ENCODE measurements around the gene ACP7.
"Not testable (repeated sequence)": the region's sequence is repeated elsewhere in the genome, so short reads cannot be mapped to it uniquely, and the experiment has no call there.

Gene ACP7

DNA sequence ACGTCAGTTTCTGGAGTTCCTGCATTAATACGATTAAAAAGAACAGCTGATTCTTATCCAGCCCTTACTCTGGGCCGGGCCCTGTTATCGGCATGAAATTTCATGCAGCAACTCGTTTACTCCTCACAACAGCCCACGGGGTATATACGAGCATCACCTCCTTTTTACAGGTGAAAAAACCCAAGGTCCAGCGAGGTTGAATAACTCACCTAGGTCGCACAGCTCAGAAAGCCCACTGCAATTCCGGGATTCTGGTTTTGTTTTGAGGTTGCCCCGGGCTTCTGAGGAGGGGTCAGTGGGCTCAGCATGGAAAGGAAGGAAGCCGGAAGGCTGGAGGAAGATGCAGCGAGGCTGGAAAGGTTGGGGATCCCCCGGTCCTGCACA is 577 bp upstream of the ACP7 start:
- Histone ChIP-seq H3K36me3 (no peaks in the 10 kb centered on the region), H3K4me1 (peaks cover 0 to 11% (median 7%) of the 10 kb centered on the region in 10 experiments; a peak in 10 of 20 replicates), H3K27ac (no peak overlapping the region), H3K9me3 (replicated peaks in 1 of 11) (no peaks in the 10 kb centered on the region), H3K4me2 (peak overlapping the region in 3 of 11 experiments; percentile 7 to 18 (median 15); a peak in 3 of 22 replicates), H3K4me3 (no peak overlapping the region), H3K27me3 (peaks cover 44 to 61% (median 55%) of the 10 kb centered on the region in 11 experiments), H3K9ac (no peak overlapping the region), H4K20me1 (peaks cover 0 to 11% (median 0%) of the 10 kb centered on the region in 11 experiments; a peak in 1 of 22 replicates)
- no peak for TF ChIP-seq Cebpa-rat (IDR thresholded peaks at IDR 0.05)

- no peaks in the 10 kb centered on the region for H3K9me3 ChIP-seq (replicated peaks in 1 of 11)
- no peak overlapping the region for H3K4me3 ChIP-seq
Measured at GRCh38 chr19:39084732-39085080, 538 bp downstream of the ACP7 start.

DNA sequence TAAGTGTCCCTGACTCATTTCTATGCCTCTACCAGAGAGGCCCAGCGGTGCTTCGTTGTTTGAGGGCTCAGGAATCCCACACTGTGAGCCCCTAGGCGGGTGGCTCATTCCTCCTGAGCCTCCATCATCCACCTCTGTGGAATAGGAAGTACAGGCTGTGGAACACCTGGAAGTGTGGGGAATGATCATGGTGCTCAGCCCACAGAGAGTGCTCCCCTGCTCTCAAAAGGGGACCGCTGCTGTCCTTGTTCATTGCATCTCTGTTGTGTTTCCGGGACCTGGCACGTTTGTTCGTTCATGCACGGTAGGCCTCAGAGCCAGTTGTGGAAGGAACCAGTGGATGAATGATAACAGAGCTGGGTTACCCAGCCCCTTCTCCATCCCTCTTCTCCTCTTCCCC is 1.2 kb downstream of the ACP7 start:
- no peak overlapping the region for H3K4me3 ChIP-seq
- peaks cover 0 to 11% (median 7%) of the 10 kb centered on the region in 10 experiments; a peak in 10 of 20 replicates for H3K4me1 ChIP-seq
- TF ChIP-seq Cebpa-rat (IDR thresholded peaks at IDR 0.05) = no peak
- no peak overlapping the region for H3K4me2 ChIP-seq
- peaks cover 0 to 11% (median 0%) of the 10 kb centered on the region in 11 experiments; a peak in 1 of 22 replicates for H4K20me1 ChIP-seq
- no peak overlapping the region for H3K27ac ChIP-seq
- no peak overlapping the region for H3K9ac ChIP-seq
- no peaks in the 10 kb centered on the region for H3K9me3 ChIP-seq (replicated peaks in 1 of 11)
- H3K27me3 ChIP-seq = peaks cover 44 to 61% (median 55%) of the 10 kb centered on the region in 11 experiments
- no peaks in the 10 kb centered on the region for H3K36me3 ChIP-seq

More at GRCh38 chr19:39084732-39085080, 538 bp downstream of the ACP7 start:
- Histone ChIP-seq H3K27me3 (peaks cover 44 to 61% (median 55%) of the 10 kb centered on the region in 11 experiments), H3K4me2 (no peak overlapping the region), H3K9ac (no peak overlapping the region), H4K20me1 (peaks cover 0 to 11% (median 0%) of the 10 kb centered on the region in 11 experiments; a peak in 1 of 22 replicates), H3K36me3 (no peaks in the 10 kb centered on the region), H3K4me1 (peaks cover 0 to 11% (median 7%) of the 10 kb centered on the region in 10 experiments; a peak in 10 of 20 replicates), H3K27ac (no peak overlapping the region)
- TF ChIP-seq Cebpa-rat (IDR thresholded peaks at IDR 0.05) = no peak

DNA sequence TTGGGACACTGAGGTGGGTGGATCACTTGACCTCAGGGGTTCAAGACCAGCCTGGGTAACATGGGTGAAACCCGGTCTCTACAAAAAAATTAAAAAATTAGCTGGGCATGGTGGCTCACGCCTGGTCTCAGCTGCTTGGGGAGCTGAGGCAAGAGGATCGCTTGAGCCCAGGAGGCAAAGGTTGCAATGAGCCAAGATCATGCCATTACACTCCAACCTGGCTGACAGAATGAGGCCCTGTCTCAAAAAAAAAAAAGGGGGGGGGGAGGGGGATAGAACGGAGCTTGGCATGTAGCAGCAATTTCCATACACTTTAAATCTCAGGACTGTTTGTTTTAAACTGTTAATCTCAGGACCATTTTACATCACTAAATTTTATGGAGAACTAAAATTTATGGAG is 2.2 kb downstream of the ACP7 start:
- no peak overlapping the region for H3K4me2 ChIP-seq
- H3K9ac ChIP-seq = no peak overlapping the region
- H3K9me3 ChIP-seq (replicated peaks in 1 of 11) = no peaks in the 10 kb centered on the region
- peaks cover 44 to 54% (median 51%) of the 10 kb centered on the region in 11 experiments for H3K27me3 ChIP-seq
- peaks cover 0 to 11% (median 7%) of the 10 kb centered on the region in 10 experiments; a peak in 10 of 20 replicates for H3K4me1 ChIP-seq
- H3K4me3 ChIP-seq = no peak overlapping the region
- H3K36me3 ChIP-seq = no peaks in the 10 kb centered on the region
- H4K20me1 ChIP-seq = peaks cover 0 to 11% (median 0%) of the 10 kb centered on the region in 11 experiments; a peak in 1 of 22 replicates
- H3K27ac ChIP-seq = no peak overlapping the region
- no peak for TF ChIP-seq Cebpa-rat (IDR thresholded peaks at IDR 0.05)

DNA sequence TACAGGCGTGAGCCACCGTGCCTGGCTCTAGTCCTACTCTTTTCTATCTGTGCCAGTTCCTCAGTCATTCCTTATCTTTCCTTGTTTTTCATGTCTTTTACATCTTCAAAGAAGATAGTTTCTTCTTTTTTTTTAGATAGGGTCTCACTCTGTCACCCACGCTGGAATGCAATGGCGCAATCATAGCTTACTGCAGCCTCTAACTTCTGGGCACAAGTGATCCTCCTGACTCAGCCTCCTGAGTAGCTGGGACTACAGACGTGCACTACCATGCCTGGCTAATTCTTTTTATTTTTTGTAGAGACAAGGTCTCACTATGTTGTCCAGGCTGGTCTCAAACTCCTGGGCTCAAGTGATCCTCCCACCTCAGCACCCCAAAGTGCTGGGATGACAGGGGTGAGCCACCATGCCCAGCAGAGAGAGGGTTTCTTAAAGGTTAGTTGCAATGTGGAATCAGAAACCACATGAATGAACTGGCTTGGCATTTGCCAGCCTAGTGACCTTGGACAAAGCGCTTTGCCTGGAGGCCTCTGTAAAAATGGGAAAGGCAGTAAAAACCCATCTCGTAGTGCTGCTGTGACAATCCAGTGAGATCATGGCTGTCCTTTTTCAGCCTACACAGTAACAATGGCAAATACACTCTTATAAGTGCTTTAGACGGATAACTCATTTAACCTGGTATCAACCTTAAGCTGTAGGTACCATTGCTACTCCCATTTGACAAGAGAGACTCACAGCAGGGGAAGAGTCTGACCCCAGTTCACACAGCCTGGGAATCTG is 3.9 kb downstream of the ACP7 start:
- H3K4me1 ChIP-seq = peaks cover 0 to 13% (median 7%) of the 10 kb centered on the region in 10 experiments; a peak in 13 of 20 replicates
- H3K27ac ChIP-seq = no peak overlapping the region
- H3K9me3 ChIP-seq (replicated peaks in 1 of 11) = no peaks in the 10 kb centered on the region
- H3K4me3 ChIP-seq = no peak overlapping the region
- peaks cover 0 to 11% (median 0%) of the 10 kb centered on the region in 11 experiments; a peak in 1 of 22 replicates for H4K20me1 ChIP-seq
- H3K36me3 ChIP-seq = no peaks in the 10 kb centered on the region
- H3K9ac ChIP-seq = no peak overlapping the region
- no peak for TF ChIP-seq Cebpa-rat (IDR thresholded peaks at IDR 0.05)
- peaks cover 31 to 37% (median 33%) of the 10 kb centered on the region in 11 experiments for H3K27me3 ChIP-seq
- H3K4me2 ChIP-seq = no peak overlapping the region

- H3K4me1 ChIP-seq = peaks cover 0 to 23% (median 3%) of the 10 kb centered on the region in 10 experiments; a peak in 9 of 20 replicates
Measured at GRCh38 chr19:39090016-39090415, 5.8 kb downstream of the ACP7 start.

GRCh38 chr19:39090881-39091280 is 6.7 kb downstream of the ACP7 start:
- TF ChIP-seq Cebpa-rat (IDR thresholded peaks at IDR 0.05) = no peak
- Histone ChIP-seq H3K27me3 (peaks cover 3 to 9% (median 6%) of the 10 kb centered on the region in 11 experiments), H3K4me2 (no peak overlapping the region), H3K4me1 (peaks cover 0 to 23% (median 0%) of the 10 kb centered on the region in 10 experiments; a peak in 7 of 20 replicates), H3K36me3 (no peaks in the 10 kb centered on the region), H4K20me1 (no peaks in the 10 kb centered on the region), H3K9ac (no peak overlapping the region), H3K4me3 (no peak overlapping the region), H3K9me3 (replicated peaks in 1 of 11) (peaks cover 14 to 21% (median 17%) of the 10 kb centered on the region in 11 experiments; a peak in 21 of 22 replicates), H3K27ac (no peak overlapping the region)

More at GRCh38 chr19:39090016-39090415, 5.8 kb downstream of the ACP7 start:
- H3K9ac ChIP-seq, H3K4me2 ChIP-seq, H3K36me3 ChIP-seq, H4K20me1 ChIP-seq, H3K4me3 ChIP-seq, H3K27ac ChIP-seq: not testable (repeated sequence)
- peaks cover 6 to 12% (median 10%) of the 10 kb centered on the region in 11 experiments; a peak in 20 of 22 replicates for H3K9me3 ChIP-seq (replicated peaks in 1 of 11)
- H3K27me3 ChIP-seq = peaks cover 12 to 18% (median 14%) of the 10 kb centered on the region in 11 experiments

DNA sequence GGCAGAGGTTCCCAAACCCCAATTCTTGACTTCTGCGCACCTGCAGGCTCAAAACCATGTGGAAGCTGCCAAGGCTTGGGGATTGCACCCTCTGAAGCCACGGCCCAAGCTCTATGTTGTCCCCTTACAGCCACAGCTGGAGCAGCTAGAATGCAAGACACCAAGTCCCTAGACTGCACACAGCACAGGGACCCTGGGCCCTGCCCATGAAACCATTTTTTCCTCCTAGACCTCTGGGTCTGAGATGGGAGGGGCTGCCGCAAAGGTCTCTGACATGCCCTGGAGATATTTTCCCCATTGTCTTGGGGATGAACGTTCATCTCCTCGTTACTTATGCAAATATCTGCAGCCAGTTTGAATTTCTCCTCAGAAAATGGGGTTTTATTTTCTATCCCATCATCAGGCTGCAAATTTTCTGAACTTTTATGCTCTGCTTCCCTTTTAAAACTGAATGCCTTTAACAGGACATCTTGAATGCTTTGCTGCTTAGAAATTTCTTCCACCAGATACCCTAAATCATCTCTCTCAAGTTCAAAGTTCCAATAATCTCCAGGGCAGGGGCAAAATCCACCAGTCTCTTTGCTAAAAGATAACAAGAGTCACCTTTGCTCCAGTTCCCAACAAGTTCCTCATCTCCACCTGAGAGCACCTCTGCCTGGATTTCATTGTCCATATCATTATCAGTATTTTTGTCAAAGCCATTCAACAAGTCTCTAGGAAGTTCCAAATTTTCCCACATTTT is 11.8 kb downstream of the ACP7 start:
- not testable (repeated sequence) for H3K9ac ChIP-seq, H3K27ac ChIP-seq, H4K20me1 ChIP-seq, H3K27me3 ChIP-seq, H3K4me2 ChIP-seq, H3K4me3 ChIP-seq, H3K36me3 ChIP-seq
- Histone ChIP-seq H3K4me1 (peaks cover 0 to 23% (median 0%) of the 10 kb centered on the region in 10 experiments; a peak in 8 of 20 replicates), H3K9me3 (replicated peaks in 1 of 11) (peaks cover 14 to 23% (median 18%) of the 10 kb centered on the region in 11 experiments; a peak in 21 of 22 replicates)

- no peak for TF ChIP-seq Cebpa-rat (IDR thresholded peaks at IDR 0.05)
- peaks cover 14 to 23% (median 18%) of the 10 kb centered on the region in 11 experiments; a peak in 21 of 22 replicates for H3K9me3 ChIP-seq (replicated peaks in 1 of 11)
- no peak overlapping the region for H3K27ac ChIP-seq
- no peak overlapping the region for H3K9ac ChIP-seq
- H3K4me3 ChIP-seq = no peak overlapping the region
- no peaks in the 10 kb centered on the region for H3K36me3 ChIP-seq
- no peaks in the 10 kb centered on the region for H4K20me1 ChIP-seq
- H3K4me1 ChIP-seq = peaks cover 0 to 23% (median 0%) of the 10 kb centered on the region in 10 experiments; a peak in 8 of 20 replicates
- no peaks in the 10 kb centered on the region for H3K27me3 ChIP-seq
- H3K4me2 ChIP-seq = no peak overlapping the region
Measured at GRCh38 chr19:39097299-39097698, 13.1 kb downstream of the ACP7 start.

Data from BLaER1 treated with 17β-estradiol and CSF1 and Interleukin-3, amounts not matched to agents 10 nM and 100 nM (cell line).